Activated gamma-delta T cell treated with Interleukin-2 at 50 U/mL for 16 hours (primary cell): ENCODE data around the gene NFAM1.

ENCODE experiments used
- DNase-seq: peaks from one replicate; pipeline ENCODE4 v3.0.0-alpha.2; 2020

Gene NFAM1

DNA sequence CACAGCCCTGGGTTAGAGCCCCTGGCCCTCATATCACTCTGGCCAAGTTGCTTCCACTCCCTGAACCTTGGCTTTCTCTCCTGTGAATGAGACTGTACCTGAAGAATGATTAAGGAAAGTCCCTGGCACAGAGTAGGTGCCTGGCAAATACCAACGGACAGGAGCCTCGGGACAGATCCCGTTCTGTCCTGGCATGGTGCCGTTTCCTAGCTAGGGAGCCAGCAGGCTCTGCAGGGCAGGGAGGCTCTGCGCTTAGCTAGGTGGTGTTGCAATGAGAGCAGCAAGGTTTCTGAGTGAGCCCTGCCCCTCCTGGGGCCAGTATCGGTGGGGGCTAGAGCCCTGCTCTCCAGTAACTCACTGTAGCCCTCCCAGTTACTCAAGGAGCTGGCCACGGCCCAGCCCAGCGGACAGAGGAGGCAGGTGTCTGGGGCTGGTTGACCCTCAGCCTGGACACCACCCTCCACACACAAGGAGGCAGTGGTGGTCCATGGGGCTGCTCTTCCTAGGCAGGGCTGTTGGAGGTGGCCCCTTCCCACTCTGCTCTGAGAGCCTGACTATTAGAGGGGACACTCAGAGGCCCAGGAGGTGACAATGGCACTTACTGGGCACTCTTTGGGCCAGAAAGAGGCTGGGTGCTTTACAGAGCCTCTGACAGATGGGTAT, 74.4 kb downstream of the NFAM1 start:
- DNase-seq = no peak

DNA sequence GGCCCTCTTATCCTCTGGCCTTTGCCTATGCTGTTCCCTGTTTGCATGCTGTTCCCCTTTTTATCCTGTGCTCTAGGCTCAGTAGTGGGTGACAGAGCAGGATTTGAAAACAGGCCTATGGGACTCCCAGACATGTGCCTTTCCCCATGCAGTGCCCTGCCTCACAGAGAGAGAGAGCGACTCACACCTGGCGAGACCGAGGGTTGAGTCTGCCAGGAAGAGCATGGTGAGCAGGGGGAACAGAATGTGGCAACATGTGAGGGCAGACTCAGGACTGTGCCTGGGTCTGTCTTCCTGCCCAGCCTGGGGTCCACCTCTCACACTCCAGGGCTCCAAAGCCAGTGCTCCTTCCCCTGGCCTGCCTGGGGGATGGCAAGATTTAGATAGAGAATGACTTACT, 75.0 kb downstream of the NFAM1 start:
- DNase-seq = no peak

DNA sequence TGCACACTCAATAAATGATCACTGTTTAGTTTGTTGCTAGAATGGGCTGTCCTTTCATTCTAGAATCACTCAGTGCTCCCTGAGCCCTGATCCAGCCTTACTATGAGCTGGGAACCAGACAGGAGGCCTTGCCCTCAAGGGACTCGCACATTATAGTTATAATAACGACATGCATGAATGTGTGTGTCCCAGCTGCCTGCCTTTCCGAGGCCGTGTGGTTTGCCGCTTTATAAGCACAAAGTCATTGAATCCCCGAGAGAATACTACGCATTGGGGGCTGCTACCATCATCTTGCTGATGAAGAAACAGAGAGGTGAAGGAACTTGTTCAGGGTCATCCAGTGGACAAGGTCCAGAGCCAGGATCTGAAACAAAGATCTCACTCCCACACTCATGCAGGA, 75.7 kb downstream of the NFAM1 start:
- no peak for DNase-seq

DNA sequence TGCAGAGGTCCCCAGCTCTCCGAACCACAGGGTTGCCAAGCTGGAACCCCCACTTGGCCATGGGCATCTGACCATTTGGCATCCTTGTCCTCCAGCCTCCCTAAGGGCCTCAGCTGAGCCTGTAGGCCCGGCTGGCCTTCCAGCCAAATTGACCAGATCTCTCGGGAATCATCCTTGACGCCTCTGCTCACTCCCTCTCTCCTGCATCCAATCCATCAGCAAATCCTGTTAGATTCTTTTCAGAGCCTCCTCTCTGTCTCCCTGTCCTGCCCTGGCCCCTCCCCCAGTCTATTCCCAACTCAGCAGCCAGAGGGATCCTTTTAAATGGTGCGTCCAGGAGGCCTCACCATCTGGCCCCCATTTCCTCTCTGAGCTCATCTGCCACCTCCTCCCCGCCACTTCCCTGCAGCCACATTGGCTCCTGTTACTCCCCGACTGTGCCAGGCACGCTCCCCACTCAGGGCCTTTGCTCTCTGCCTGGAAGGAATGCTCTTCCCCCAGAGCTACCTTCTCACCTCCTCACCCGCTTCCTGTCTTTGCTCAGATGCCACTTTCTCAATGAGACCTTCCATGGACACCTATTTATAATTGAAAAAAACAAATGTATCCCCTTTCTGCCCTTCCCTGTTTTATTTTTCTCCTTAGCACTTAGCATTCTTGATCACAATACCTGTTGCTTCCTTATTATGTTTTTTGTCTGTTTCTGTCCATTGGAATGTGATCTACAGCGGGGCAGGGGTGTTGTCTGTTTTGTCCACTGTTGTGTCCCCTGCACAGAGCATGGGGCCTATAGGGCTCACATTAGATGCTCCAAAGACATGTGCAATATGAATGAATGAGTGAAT, 78.1 kb downstream of the NFAM1 start:
- DNase-seq = no peak

DNA sequence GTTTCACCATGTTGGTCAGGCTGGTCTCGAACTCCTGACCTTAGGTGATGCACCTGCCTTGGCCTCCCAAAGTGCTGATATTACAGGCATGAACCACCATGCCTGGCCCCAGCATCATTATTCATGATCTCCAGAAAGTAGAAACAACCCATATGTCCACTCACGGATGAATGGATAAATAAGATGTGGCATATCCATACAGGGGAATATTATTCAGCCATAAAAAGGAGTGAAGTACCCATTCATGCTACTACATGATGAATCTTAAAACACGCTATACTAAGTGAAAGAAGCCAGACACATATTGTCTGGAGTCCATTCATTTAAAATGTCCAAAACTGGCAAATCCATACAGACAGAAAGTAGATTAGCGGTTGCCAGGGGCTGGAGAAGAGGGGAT, 81.8 kb downstream of the NFAM1 start:
- DNase-seq = no peak

DNA sequence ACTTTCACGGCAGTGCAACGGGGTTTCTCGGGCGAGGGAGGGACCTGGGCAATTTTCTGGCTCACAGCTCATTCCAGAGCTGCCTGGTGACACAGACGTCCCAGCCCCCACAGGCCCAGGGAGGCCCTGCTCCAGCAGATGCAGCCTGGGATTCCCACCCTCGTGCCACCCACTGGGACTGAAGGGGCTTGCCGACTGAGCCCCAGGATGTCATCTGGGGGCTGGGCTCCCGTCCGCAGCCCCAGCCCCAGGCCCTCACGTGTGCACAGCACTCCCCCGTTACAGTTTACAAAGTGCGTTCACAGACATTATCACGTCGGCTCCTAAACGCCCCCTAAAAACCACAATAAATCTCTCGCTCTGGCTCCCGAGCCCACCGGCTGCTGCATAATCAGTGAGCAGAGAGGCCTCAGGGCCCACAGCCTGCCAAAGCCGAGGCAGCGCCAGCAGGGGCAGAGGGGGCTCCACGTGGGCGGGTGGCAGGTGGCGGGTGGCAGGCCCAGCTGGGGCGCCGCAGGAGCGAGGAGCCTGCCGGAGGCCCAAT, 84.8 kb downstream of the NFAM1 start:
- DNase-seq = no peak

DNA sequence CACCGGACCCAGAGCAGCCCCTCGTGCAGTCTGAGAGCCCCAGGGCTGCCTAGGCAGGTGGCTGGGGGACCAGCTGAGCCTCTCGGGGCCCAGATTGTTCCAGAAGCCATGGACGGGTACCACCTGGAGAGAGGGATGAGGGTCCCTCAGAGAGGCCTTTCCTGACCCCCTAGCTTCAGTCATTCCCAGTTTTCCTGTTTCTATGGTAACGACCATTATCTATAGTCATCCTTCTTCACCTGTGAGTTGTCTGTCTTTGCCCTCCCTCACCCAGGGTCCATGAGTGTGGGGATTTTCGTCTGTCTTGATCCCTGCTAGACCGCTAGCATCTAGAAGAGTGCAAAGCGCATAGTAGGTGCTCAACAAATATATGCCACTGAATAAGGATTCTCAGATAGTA, 85.5 kb downstream of the NFAM1 start:
- DNase-seq = no peak

DNA sequence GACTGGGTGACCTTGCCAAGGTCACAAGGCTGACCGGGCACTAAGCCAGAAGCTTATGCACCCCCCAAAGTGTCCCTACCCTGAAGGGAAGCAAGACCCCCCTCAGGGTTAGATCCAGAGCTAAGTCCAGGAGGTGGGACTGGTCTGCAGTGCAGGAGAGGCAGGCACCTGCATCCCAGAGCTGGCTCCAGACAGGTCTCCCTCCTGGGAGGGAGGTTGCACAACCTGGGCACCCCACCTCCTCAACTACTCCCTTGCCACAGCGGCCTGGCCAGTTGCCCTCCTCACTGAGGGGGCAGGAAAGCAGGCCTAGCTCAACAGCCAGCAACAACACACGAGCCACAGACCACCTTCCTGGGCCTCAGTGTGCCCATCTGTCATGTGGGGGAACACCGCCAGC, 86.7 kb downstream of the NFAM1 start:
- DNase-seq = no peak

DNA sequence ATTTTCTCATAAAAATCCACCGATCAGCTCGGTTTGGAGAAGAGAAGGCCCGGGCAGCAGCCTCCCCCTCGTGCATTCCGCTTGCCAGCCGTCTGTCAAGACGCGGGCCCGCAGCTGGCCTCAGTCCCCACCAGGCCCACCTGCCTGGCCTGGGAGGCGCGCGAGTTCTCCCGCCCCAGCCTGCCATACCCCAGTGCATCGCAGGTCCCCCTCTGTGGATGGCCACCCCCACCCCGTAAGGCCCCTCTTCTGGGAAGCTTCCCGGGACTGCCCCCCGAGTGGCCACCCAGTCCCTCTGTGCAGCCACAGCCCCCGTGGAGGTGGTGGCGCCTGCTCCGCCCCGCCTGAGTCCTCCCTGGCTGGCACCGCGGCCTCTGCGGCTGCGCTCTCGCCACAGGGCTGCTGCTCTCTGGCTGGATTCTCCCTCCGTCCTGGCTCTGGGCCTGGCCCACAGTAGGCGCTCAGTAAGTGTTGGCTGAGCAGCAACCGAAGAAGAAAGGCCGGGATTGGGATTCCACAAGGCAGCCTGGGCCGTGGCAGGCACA, 87.8 kb downstream of the NFAM1 start:
- no peak for DNase-seq

DNA sequence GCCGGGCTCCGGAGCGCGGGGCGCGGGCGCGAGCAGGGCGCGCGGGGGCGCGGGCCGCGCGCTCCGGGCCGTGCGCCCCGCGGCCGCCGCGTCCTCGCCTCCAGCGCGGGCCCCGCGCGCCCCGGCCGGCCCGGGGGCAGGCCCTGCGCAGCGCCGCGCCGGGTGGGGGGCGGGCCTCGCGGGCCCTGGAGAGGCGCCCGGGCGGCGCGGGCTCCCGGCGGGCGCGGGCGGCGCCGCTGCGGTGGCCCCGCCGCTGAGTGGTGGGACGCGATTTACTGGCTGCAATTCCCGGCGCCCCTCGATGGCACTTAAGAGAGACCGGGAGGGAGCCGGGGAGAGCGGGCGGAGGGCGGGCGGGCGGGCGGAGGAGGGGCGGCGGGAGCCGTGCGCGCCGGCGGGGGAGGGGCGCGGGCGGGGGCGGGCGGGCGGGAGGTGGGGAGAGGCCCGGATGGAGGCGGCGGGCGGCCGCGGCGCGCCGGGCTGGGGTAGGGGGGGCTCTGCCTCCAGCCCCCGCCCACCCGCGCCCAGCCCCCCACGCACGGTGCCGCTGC, 88.6 kb downstream of the NFAM1 start:
- DNase-seq = no peak

DNA sequence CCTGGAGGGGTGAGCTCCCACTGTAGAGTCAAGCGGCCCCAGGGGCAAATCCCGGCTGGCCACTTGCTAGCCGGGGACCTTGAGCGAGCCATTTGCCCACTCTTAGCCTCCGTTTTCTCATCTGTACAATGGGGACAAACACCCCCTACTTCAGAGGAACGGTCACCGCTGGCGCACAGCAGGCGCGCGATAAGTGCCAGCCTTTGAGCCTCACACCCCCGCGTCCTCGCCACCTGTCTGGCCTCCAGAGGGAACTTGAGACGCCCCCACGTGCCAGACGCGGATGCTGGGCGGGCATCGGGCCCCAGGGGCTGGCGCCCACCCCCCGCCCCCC, 89.1 kb downstream of the NFAM1 start:
- DNase-seq = no peak

DNA sequence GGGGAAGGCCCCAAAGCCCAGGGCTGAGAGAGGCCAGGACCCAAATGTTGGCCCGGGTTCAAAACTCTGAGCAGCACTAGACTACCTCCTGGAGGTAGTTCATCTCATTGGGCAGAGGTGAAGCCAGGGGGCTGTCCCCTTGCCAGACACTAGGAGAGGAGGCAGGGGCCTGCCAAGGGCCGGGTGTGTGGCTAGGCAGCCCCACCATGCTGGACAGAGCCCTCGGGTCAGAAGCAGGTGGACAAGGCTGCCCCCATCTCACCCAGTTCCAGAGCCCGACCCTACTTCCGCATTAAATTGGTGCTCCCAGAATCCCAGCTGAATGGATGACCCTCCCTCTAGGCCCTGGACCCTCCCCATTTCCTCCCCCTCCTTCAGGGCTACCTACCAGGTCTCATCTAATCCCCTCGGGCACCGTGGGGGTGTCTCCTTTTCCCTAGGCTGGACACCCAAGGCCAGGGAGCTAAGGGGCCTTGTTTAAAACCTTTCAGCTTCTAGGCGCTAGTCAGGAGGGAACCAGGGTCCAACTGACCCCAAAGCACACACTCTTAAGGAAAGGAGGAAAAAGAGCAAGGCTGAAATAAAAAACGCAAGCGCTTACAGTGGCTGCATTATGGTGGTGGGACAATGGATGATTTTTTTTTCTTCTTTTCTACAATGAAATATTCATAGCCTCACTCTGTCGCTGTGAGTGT, 89.6 kb downstream of the NFAM1 start:
- no peak for DNase-seq

DNA sequence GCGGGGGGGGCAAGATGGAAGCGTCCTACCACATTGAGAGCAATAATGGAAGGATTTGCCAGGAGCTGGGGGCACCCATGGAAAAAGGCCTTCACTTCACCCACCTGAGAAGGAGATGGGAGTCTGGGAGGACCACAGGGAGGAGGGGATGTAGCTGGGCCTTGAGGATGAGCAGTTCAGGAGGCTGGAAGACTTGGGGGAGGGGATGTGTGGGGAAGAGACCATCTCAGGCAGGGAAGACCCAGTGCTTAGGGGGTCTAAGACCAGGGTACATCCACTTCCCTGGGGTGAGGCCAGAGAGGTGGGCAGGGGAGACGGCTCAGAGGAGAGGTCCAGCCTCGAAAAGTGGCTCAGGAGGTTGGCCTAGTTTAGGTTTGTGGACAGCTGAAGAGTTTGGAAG, 90.4 kb downstream of the NFAM1 start:
- no peak for DNase-seq

DNA sequence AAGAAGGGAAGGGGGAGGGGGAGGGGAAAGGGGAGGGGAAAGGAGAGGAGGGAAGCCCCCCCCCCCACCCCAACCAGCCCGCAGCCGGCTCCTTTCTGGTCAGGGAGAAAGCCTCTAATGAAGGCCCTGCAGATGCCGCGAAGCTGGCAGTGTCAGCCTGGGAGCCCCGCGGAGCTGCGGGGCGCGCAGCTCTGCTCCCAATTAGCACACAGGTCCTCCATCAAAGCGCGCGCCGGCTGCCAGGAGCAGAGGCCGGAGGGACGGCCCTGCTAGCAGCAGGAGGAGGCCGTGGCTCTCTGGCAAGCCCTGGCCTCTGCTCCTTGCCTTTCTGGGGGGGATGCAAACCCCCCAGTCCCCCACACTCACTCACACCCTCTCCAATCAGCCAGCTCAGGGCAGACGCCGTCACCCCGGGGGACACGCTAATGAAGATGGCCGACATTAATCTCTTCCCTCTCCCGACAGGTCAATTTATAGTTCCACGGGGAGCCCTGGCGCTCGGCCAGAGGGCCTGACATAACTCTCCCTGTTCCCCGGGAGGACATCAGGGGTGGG, 91.3 kb downstream of the NFAM1 start:
- no peak for DNase-seq

DNA sequence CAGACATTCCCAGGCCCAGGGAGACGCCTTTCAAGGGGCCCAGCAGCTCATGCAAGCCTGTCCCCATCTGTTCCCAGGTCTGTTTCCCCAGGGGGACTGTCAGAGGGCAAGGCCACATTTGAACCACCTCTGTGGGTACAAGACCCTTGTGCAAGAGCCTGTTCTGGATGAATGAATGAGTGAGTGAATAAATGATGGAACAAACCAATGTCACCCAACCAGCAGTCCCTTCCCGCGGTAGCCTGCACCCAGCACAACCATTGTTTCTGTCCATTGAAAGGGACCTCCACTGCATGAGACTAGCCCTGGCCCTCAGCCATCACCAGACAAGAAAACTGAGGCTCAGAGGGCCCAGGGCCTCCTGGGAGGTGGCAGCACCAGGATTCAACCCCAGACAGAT, 92.1 kb downstream of the NFAM1 start:
- no peak for DNase-seq

DNA sequence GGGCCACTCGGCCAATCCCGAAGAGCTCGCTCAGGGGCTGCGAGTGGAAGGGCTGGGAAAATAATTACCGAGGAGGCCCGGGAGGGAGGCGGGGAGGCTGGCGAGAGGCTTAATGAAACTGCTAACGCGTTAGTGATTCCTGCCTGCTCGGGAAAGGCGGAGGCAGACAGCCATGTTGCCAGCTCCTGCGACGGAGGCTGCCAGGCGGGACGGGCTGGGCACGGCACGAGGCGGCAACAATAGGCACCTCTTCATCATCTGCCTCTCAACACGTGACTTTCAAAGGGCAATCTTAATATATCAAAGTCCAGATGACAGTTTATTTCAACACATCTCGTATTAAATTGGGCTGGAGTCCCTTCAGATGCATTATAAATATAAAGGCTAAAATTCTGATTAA, 93.7 kb downstream of the NFAM1 start:
- DNase-seq = no peak

DNA sequence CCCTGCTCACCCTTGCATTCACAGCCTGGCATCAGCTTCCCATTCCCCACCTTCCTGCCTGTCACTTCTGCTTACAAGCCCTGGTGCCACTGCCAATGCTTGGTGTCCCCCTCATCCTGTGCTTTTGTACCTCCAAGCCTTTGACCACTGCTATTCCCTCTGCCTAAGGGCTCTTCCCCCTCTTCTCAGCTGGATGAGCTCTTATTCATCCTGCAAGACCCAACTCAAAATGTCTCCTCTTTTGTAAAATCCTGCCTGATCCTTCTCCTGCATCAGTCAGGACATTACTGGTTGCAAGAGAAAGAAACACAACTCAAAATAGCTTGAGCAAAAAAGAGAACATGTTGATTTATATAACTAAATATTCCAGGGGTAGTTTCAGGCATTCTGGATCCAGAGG, 94.8 kb downstream of the NFAM1 start:
- no peak for DNase-seq

DNA sequence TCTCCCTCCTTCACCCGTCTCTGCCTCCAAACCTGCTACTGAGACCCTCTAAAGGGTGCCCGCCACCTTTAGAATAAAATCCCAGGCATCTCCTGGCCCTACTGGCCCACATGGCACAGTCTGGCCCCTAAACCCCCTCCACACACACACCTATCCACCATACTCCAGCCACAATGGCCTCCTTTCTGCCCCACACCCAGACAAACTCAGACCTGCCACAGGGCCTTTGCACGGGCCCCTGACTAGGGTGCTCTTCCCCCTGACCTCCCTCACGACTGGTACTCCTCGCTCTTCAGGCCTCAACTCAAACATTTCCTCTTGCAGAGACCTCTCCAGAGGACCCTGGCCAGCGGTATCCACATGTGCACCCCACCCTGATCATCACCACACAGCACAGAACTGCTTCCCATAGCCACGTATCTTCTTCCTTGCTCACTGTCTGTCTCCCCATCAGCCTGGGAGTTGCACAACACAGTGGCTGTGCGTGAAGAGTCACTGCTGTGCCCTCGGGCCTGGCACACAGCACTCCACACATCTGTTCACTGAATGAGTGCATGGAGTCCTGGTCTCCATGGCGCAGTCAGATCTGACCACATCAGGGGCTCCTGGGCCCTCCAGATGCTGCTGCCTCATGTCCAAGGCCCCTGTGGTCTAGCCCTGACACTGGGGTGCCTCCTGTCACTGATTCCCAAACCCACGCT, 95.5 kb downstream of the NFAM1 start:
- DNase-seq = no peak

DNA sequence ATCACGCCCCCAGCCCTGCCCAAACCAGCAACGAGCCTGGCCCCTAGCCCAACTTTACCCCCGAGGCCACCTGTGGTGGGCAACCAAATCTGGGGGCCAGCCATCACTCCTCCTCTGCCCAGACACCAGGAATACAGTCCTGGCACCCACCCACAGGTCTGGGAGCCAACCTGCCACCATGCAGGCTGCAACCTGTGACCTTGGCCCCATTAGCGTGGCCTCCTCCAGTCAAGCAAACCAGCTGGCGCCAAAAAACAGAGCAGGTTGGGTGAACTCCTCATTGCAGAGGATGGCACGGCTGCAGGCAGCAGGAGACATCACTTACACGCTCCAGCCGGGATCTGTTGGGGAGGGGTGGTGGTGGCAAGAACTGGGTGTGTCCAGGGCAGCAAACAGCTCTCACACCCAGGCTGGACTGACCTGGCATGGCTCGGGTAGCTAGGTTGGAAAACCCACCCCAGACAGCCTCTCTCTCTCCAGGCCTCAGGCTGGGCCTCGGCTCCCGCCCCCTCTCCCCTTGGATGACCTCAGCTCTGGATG, 96.3 kb downstream of the NFAM1 start:
- no peak for DNase-seq

DNA sequence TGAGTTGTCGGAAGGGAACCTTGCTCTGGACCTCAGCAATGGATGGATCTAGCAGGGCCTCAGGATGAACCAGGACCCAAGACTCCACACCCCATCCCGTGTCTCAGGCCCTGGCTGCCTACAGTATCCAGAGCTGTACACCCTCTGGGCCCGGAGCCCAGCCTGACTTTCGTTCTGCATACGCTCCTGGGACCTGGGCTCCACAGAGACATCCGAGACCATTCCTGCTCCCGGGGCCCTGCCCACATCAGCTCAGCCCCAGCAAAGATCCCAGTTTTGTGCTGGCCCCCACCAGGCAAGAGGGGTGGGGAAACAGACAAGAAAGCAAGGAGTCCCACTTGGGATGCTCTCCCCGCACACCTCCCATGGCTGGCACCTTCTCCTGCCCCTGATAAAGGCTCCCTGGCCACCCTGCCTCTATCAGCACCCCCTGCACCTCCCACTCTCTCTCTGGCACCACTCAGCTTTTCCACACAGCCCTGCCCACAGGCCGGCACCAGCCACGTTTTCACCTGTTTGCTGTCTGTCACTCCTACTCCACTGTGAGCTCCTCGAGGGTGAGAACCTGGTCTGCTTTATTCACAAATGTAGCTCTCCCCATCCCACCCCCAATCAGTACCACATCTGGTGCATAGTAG, 97.2 kb downstream of the NFAM1 start:
- DNase-seq = no peak

DNA sequence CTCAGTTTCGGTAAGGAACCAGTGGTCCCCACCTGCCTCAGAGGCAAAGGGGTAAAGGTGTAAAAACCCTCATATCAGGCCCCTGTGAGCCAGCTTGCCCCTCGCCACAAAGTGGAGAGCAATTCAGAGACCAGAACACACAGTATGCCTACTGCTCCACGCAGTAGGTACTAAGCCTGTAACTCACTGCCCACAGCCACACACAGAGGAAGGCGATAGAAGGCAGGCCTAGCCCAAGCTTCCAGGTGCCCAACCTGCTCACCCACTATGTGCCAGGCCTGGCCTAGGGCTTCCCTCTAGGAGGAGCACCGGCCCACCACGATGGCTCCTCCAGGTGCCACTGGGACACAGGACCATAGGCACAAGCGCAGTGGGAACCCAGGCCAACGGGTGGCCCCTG, 98.7 kb downstream of the NFAM1 start:
- no peak for DNase-seq

DNA sequence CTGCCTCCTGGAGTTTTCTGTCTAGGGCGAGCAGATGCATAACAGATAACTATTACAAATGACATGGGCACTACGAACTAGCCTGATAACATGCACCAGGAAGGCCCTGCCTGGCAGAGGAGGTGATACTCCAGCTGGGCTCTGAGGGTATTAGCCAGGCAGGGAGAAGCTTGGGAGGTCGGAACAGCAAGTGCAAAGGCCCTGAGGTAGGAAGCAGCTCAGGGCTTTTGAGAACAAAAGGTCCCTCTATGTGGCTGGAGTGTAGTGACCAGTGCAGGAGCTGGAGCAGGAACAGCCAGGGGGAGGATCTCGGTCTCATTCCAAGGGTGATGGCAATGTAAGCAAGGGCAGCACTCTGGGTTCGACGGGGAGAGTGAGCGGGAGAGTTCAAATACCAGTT, 100.1 kb downstream of the NFAM1 start:
- no peak for DNase-seq
